Measurements from ENCODE around the gene SMYD3.

Gene SMYD3

DNA sequence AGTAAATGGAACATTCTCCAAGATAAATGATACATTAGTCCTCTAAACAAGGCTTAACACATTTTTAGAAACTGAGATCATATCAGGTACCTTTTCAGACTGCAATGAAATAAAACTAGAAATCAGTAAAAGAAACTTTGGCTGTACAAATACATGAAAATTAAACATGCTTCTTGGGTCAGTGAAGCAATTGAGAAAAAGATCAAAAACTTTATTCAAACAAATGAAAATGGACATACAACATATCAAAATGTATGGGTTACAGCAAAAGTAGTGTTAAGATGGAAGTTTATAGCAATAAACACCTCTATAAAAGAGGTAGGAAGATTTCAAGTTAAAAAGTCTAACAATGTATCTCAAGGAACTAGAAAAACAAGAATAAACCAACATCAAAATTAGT is 598.5 kb downstream of the SMYD3 start:
- H3K9me2 ChIP-seq (replicated peaks; ENCODE audit: insufficient read depth, low read length) = no peaks in the 10 kb centered on the region
- H3K4me3 ChIP-seq (ENCODE audit: low read length) = no peak overlapping the region
- no peak for TF ChIP-seq EZH2 (optimal IDR thresholded peaks at IDR 0.05; ENCODE audit: low read depth, low read length)
- TF ChIP-seq EZH2phosphoT487 (IDR thresholded peaks at IDR 0.05; ENCODE audit: low read length) = no peak
- TF ChIP-seq, protein P1, sequence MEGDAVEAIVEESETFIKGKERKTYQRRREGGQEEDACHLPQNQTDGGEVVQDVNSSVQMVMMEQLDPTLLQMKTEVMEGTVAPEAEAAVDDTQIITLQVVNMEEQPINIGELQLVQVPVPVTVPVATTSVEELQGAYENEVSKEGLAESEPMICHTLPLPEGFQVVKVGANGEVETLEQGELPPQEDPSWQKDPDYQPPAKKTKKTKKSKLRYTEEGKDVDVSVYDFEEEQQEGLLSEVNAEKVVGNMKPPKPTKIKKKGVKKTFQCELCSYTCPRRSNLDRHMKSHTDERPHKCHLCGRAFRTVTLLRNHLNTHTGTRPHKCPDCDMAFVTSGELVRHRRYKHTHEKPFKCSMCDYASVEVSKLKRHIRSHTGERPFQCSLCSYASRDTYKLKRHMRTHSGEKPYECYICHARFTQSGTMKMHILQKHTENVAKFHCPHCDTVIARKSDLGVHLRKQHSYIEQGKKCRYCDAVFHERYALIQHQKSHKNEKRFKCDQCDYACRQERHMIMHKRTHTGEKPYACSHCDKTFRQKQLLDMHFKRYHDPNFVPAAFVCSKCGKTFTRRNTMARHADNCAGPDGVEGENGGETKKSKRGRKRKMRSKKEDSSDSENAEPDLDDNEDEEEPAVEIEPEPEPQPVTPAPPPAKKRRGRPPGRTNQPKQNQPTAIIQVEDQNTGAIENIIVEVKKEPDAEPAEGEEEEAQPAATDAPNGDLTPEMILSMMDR (IDR thresholded peaks at IDR 0.05; ENCODE audit: low read length) = no peak
- H3K79me2 ChIP-seq (ENCODE audit: low read length) = no peaks in the 10 kb centered on the region
- H3K9me3 ChIP-seq (replicated peaks; ENCODE audit: insufficient read depth, low read length) = no peaks in the 10 kb centered on the region
- H3K9ac ChIP-seq (ENCODE audit: low read length) = no peak overlapping the region
- H3F3A ChIP-seq (ENCODE audit: insufficient read depth, low read length) = no peaks in the 10 kb centered on the region
- no peaks in the 10 kb centered on the region for H3K36me3 ChIP-seq (replicated peaks; ENCODE audit: insufficient read depth, low read length)
- H3K4me2 ChIP-seq (ENCODE audit: low read depth, low read length) = no peak overlapping the region
- H3K27ac ChIP-seq (ENCODE audit: low read length) = no peak overlapping the region
- DNase-seq = no peak
- H2AFZ ChIP-seq (ENCODE audit: low read length) = no peak overlapping the region
- no peaks in the 10 kb centered on the region for H3K27me3 ChIP-seq (replicated peaks; ENCODE audit: insufficient read depth, low read length)
- H3K4me1 ChIP-seq (ENCODE audit: low read length) = no peaks in the 10 kb centered on the region
- no peaks in the 10 kb centered on the region for H4K20me1 ChIP-seq (ENCODE audit: insufficient read depth, low read length)

DNA sequence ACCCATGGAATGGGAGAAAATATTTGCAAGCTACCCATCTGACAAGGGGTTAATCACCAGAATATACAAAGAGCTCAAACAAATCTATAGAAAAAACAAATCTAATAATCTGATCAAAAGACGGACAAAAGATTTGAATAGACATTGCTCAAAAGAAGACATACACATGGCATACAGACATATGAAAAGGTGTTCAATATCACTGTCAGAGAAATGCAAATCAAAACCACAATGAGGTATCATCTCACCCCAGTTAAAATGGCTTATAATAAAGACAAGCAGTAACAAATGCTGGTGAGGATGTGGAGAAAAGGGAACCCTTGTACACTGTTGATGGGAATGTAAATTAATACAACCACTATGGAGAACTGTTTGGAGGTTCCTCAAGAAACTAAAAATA is 600.9 kb downstream of the SMYD3 start:
- Histone ChIP-seq H3K9me2 (replicated peaks; ENCODE audit: insufficient read depth, low read length) (no peaks in the 10 kb centered on the region), H4K20me1 (ENCODE audit: insufficient read depth, low read length) (no peaks in the 10 kb centered on the region), H3K79me2 (ENCODE audit: low read length) (no peaks in the 10 kb centered on the region), H3K9me3 (replicated peaks; ENCODE audit: insufficient read depth, low read length) (no peaks in the 10 kb centered on the region), H3K27ac (ENCODE audit: low read length) (no peak overlapping the region), H3K4me2 (ENCODE audit: low read depth, low read length) (no peak overlapping the region), H3K9ac (ENCODE audit: low read length) (no peak overlapping the region), H3K27me3 (replicated peaks; ENCODE audit: insufficient read depth, low read length) (no peaks in the 10 kb centered on the region), H2AFZ (ENCODE audit: low read length) (no peak overlapping the region), H3F3A (ENCODE audit: insufficient read depth, low read length) (no peaks in the 10 kb centered on the region), H3K4me3 (ENCODE audit: low read length) (no peak overlapping the region), H3K4me1 (ENCODE audit: low read length) (no peaks in the 10 kb centered on the region), H3K36me3 (replicated peaks; ENCODE audit: insufficient read depth, low read length) (no peaks in the 10 kb centered on the region)
- DNase-seq = no peak
- TF ChIP-seq, protein P1 (IDR thresholded peaks at IDR 0.05; ENCODE audit: low read length) = no peak
- TF ChIP-seq EZH2 (optimal IDR thresholded peaks at IDR 0.05; ENCODE audit: low read depth, low read length) (no peak), EZH2phosphoT487 (IDR thresholded peaks at IDR 0.05; ENCODE audit: low read length) (no peak)

DNA sequence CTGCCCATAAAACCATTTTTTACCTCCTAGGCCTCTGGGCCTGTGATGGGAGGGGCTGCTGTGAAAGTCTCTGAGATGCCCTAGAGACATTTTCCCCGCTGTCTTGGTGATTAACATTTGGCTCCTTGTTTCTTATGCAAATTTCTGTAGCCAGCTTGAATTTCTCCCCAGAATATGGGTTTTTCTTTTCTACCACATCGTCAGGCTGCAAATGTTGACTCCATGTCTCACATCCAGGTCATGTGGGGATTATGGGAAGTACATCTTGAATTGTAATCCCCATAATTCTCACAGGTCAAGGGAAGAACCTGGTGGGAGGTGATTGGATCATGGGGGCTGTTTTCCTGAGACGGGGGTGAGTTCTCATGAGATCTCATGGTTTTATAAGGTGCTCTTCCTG is 603.2 kb downstream of the SMYD3 start:
- Histone ChIP-seq H3K4me3 (ENCODE audit: low read length) (no peak overlapping the region), H3K9me2 (replicated peaks; ENCODE audit: insufficient read depth, low read length) (no peaks in the 10 kb centered on the region), H3K4me1 (ENCODE audit: low read length) (no peaks in the 10 kb centered on the region), H3K9me3 (replicated peaks; ENCODE audit: insufficient read depth, low read length) (no peaks in the 10 kb centered on the region), H3K4me2 (ENCODE audit: low read depth, low read length) (no peak overlapping the region), H4K20me1 (ENCODE audit: insufficient read depth, low read length) (no peaks in the 10 kb centered on the region), H3K36me3 (replicated peaks; ENCODE audit: insufficient read depth, low read length) (no peaks in the 10 kb centered on the region), H2AFZ (ENCODE audit: low read length) (no peak overlapping the region), H3K9ac (ENCODE audit: low read length) (no peak overlapping the region), H3F3A (ENCODE audit: insufficient read depth, low read length) (no peaks in the 10 kb centered on the region), H3K79me2 (ENCODE audit: low read length) (no peaks in the 10 kb centered on the region), H3K27me3 (replicated peaks; ENCODE audit: insufficient read depth, low read length) (no peaks in the 10 kb centered on the region), H3K27ac (ENCODE audit: low read length) (no peak overlapping the region)
- TF ChIP-seq, protein P1 (IDR thresholded peaks at IDR 0.05; ENCODE audit: low read length) = no peak
- no peak for TF ChIP-seq EZH2 (optimal IDR thresholded peaks at IDR 0.05; ENCODE audit: low read depth, low read length)
- no peak for TF ChIP-seq EZH2phosphoT487 (IDR thresholded peaks at IDR 0.05; ENCODE audit: low read length)
- DNase-seq = no peak
